Measurements from ENCODE around the gene HRNR.

HRNR gene

DNA sequence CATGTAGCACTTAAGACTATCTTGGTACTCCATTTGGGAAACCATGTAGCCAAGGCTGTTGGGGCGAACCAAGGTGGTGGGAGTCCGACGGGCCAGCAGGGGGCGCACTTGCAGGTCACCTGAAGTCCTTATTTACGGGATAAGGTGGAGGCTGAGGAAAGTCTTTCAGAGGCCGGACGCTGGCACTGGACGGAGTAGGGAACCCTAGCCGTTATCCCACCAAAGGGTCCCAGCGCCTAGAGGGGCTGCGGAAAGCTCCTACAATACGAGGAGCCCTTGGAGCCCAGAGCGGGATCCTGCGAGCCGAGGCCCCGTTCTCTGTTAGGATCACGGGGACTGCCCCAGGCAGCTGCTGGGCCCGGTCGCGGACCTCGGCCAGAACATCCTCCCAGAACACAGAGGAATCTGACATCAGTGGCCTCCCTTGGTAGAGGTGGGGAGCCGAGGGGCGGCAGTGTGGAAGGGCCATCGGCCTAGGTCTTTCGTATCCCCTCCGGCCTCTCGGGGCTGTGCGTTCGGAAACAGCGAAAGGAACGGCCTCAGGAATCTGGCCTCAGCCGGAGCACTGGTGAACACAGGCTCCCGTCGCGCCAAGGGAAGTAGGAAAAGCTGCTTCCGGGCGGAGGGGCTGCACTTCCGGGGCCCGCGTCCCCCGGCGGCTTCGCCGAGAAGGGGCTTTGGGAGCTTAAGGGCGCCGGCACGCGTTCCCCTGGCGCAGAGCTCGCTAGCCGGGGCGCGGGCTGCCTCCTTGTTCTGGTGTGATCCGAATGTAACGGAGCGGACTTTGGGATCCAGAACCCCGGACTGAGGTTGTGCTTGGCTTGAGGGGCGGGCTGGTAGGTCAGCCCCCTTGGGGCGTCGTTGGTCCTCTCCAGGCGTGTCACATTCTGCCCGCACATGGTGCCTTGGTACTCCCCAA lies 35.1 kb downstream of the HRNR start:
- peak; percentile 59 for DNase-seq (ENCODE audit: low spot score)

DNA sequence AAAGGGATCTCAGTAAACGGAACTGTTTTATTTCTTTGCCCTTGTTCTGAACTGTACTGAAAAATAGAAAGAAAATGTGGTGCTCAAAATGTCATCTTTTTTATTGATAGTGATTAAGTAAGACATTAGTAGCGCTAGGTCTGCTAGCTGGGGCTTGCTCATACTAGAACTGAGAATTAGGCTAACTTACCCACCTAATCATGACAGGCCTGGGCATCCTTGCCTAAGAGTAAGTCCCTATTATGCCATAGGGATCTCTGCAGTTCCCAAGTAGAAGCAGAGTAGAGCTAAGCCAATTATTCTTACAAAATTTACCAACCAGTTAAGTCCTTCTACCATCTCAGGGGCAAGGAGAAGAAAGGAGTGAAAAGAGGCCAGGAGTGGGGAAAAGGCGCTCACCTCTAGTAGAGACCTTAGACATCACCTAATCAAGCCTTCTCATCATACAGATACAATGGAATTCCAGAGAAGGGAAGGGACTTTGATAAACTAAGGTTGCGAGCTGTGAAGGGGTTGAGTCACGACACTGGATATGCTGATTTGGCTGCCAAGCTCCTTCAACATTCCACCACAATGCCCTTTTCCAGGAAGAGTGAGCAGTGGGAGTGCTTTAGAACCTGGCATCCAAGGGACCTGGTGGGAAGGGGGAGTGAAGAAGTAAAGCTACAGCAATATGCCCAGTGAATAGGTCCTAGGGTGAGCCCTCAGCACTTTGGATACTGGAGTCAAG lies 37.3 kb downstream of the HRNR start:
- DNase-seq (ENCODE audit: low spot score) = no peak

DNA sequence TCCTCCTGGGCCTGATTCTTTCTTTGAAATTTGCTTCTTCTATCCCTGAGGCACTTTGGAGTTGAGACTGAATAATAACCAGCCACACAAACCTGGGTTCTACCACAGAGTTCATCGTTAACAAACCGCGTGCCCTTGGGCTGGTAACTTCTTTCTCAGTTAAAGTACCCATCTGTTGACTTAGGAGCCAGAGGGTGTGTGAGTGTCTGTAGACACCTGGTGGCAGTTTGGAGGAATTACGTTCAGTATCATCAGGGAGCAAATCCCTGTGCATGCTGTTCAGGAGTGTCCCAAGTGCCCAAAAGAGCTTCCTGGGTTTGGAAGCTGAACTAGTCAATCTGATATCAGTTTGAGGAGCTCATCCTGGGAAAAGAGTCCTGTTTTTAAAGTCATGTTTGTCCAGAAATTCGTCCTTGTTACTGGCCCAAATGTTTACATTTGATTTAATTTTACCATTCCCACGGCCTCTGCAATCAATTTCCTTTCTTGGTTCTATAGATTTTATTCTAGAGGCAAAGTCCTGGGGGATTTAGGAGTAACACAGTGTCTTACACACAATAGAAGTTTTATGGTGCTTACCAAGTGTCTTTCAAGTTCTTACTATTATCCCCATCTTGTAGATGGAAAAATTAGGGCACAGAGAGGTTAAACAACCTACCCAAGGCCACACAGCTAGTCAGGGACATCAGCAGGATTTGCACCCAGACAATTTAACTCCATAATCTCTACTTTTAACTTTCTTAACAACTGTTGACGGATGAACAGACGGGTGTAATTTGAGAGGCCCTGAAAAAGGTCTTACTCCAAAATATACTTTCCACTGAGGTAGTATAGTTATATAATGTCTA lies 38.2 kb downstream of the HRNR start:
- DNase-seq (ENCODE audit: low spot score) = peak; percentile 57

DNA sequence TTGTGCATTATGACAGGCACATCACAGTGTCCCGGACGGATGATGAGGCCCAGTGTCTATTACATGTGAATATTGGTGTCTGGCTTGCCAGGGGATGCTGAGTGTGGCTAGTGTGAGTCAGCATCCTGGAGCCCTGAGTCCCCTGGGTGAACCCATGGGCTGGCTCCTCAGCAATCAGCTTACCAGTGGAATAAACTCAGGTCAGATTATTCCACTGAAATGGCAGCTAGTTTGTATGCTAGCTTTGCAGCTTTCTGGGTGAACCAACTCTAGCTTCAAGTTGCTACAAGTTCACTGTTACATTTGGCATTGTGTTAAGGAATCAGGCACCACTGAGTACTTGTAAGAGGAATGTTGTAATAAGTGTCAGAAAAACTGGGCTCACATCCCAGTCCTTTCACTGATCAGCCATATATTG lies 41.0 kb downstream of the HRNR start:
- DNase-seq (ENCODE audit: low spot score) = no peak

DNA sequence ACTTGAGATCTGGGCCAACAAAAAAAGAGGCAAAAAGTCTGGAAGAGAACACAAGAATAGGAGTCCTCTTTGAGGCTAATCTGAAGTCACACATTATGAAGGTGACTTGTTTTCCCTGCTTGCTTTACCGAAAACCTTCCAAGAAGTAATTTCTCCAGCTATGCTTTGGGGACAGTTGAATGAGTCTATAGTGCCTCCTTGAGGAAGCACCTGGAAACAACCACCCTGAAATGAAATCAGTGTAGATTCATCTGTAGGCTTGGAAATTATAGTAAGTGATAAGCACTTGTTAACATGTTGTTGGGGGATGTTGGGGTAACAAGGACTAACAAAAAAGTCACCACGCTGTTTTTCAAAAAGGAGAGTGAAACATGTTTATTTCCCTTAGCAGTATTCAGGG lies 41.6 kb downstream of the HRNR start:
- DNase-seq (ENCODE audit: low spot score) = no peak

DNA sequence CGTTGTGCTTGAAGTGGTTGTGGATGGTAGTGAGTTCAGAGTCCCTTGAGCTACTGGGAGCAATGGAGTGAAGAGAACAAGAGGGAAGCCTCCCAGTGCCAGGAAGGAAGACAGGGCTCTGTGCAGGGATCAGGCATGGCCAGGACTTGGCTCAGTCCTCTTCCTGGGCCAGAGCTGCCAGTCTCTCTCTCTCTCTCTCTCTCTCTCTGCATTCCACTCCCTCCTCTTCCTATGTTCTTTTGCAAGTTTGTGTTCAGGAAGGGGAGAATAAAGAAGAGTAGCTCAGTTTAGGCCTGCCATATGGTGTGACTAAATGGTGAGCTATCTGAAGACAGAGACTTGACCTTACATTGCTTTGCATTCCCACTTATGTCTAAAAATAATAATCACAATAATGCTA lies 44.4 kb downstream of the HRNR start:
- no peak for DNase-seq (ENCODE audit: low spot score)

DNA sequence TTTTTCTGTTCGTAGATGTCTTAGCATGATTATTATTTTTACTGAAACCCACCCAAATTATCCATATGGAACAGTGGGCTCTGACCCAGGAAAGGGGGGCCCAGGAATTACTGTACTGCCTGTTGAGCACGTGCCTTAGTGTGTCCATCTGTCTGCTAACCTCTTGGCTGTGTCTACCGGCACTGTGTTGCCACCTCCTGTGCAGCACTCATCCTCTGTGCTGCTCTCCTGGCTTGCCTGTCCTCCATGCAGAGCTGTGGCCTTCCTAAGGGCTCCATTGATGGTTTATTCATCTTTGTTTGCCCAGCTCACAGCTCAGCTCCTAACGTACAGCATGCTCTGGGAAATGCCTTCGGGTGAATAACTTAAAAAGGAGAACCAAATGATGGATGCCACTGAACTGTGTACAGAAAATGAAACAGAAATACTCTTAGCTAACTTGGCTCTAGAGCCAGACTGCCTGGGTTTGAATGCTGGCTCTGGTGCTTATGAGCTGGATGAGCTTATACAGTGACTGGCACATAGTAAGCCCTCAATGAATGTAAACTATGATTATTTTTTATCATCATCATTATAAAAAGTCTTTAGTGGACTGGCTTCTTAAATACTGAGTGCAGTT lies 53.6 kb downstream of the HRNR start:
- DNase-seq (ENCODE audit: low spot score) = no peak

DNA sequence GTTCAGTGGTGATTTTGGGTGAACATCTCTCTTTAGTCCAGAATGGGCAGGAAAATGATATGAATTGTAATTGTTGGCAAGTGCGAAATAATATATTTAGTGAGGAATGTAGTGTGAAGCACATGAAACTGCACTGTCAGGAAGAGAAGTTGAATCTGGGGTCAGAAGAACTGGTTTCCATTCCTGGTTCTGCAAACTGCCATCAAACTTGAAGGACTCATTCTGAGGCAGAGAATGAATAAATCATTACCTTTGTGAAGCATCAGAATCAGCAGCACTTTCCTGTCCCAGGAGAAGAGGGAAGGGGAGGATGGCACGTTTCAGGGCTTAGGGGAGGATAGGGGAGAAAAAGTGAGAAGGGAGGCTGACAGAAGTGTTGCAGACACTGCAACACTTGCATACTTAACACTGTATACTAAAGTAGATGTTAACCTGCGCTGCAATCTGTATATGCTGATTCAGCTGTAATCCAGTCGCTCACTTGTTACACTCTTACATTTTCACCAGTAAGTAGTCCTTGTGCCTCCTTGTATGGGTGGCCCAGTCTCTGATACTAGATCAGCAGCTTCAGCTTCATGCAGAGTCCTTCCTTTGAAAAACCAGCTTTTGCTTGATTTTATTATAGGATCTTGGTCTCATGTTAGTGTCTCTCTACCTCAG lies 54.5 kb downstream of the HRNR start:
- no peak for DNase-seq (ENCODE audit: low spot score)

DNA sequence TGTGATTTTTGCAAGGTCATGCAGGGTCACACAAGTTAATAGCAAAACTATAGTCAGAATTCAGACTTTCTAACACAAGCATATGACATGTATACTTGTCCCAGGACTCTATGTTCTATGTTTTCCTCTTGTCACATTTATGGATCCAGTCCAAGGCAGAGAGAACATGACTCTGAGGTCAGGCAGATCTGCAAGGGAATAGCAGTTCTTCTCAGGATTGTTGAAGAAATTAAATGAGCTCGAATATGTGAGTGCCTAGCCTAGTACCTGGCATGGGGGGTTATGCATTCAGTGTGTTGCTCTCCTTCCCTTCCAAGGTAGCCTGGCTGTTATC lies 55.5 kb downstream of the HRNR start:
- no peak for DNase-seq (ENCODE audit: low spot score)

DNA sequence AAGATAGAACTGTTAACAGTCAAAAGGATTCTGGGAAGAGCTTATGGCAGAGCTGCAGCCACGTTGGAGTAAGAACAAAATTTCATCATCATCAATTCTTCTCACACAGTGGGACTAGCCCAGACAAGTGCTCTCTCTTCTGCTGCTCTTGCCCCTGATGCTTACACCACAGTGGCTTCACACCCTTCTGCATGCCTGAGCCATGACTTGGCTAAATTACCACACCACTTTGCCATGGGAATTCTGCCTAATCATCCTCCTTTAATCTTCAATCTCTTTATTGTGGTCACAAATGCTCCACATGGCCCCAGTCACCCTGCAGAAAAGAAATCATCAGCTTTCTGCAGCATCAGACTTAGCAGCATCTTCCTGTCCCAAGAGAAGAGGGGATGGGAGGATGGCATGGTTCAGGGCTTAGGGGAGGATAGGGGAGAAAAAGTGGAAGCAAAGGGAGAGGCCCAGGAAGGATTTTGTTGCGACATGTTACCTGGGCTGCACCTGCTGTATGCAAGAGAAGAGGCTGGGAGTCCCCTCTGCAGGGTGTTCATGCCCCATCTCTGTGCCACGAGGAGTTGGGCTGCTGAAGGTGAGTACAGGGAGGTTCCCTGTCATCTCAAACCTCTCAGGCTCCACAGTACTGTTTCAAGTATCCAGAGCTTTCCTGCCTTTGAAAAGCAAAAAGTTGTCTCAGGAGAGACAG lies 56.0 kb downstream of the HRNR start:
- peak; percentile 27 for DNase-seq (ENCODE audit: low spot score)

DNA sequence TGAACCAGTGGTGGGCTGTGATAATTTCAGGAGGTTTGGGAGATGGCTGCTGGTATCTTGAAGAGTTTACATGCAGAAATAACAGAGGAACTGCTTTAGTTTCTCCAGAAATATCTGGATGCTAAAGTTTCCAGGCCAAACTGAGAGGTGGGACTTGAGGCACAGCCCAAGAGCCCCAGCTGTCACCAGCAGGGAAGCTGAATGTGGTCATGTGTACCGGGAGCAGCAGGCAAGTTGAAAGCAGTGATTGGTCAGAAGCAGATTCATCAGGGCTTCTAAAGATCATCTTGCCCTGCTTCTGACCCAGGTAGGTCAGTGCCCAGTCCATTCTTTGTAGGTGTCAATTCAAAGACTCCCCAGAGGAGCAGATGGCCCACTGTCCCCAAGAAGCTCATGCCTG lies 57.0 kb downstream of the HRNR start:
- DNase-seq (ENCODE audit: low spot score) = no peak

DNA sequence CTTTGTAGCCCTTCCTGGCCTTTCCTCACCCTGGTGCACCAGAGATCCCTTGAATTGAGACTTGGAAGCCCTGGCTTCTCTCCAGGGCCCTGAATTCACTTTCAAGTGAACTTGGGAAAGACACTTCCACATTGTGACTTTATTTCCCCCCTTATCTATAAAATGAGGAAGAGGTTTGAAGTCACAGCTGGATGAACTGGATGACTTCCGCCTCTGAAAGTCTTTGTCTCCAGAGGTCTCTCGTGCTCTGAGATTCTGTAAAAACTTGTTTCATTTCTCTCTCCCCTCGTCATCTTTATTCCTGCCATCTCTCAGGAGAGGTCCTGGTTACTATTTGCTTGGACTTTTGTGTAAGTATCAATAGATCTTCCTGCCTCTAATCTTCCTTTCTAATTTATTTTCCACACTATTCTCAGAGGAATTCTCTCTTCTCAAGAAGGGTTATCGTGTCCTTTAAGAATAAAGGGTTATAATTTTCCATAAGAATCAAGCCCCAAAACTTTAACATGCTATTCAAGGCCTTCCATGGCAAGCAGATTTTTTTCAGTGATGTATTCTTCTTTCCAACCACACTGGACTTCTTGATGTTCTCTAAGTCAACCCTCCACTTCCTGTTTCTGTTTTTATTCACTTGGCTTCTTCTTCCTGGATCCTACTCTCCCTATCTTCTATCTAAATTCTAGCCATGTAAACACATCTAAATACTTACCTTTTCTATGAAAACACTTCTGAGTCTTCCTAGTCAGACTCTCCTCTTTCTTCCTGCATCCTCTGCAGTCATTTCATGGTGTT lies 58.5 kb downstream of the HRNR start:
- DNase-seq (ENCODE audit: low spot score) = no peak

DNA sequence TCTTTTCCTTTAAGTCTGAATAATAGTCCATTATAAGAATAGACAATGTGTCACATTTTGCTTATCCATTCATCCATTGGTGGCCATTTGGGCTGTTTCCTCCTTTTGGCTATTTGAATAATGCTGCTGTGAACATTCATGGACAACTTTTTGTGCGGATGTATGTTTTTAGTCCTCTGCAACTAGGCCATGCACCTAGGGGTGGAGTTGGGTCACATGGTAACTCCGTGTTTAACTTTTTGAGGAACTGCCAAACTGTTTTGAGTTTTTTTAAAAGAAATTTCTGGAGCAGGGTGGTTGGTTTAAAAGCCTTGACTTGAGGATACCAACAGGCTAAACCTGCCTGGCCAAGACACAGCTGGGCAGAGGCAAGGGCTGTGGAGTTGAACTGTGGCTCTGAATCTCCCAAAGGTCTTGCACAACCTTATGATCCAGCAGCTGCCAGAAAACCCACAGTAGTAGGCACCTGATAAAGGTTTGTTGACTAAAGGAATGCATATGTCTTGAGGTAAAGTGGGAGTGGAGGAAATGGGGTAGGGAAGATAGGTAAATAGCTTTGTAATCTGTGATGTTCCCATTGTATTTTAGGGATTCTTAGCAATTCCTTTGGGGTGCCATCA lies 59.4 kb downstream of the HRNR start:
- DNase-seq (ENCODE audit: low spot score) = no peak

DNA sequence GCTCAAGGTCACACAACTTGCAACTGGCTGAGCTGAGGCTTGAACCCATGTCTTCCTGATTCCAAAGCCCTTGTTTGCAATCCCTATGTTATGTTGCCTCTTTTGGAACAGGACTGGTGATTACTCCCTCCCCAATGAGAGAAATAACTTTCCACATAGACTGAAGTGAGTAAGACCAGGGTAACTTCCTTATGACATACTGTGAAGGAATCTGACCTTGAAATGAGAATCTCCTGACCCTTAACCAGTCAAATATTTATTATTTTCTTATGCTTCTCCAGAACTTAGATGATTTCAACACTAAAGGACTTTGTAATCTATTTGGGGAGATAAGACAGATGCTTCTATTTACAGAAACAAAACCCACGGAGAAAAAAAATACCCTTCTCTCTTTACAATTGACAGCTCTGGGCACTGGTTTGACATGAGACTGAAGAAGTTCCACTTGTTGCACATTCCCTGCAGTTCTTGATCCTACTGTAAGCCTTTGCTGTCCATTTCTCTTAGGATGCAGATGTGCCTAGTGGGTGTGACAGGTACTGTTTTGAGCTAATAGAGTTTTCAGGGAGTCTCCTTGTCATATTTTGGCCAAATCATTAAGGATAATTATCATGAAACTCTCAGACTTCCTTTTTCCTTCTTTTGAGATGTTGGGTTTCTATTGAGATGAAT lies 61.1 kb downstream of the HRNR start:
- peak; percentile 30 for DNase-seq (ENCODE audit: low spot score)

Data from COLO829 (cell line).